H1 (cell line): ENCODE data around the gene TRPV2.

Experiments used
- CEBPB ChIP-seq: IDR thresholded peaks from 2 replicates; pipeline ENCODE4 v1.6.1; 2012; ENCODE audit warnings: low read depth, low read length
- CHD7 ChIP-seq: fragments of 300-600 bp; sonication (generic); IDR thresholded peaks from 2 replicates; pipeline ENCODE4 v1.7.1; 2012; ENCODE audit warnings: low read length, moderate library complexity, mild to moderate bottlenecking, inconsistent platforms; ENCODE audit not compliant: insufficient replicate concordance
- EZH2 ChIP-seq: fragments of 200-600 bp; sonication (generic); IDR thresholded peaks from 2 replicates; pipeline ENCODE4 v1.7.1; 2012; ENCODE audit warnings: low read depth, mild to moderate bottlenecking, moderate library complexity, low read length, inconsistent platforms; ENCODE audit not compliant: severe bottlenecking
- GABPA ChIP-seq: IDR thresholded peaks from 2 replicates; pipeline ENCODE4 v1.6.1; 2011; ENCODE audit warnings: mild to moderate bottlenecking, low read length, moderate library complexity, borderline replicate concordance; ENCODE audit not compliant: insufficient read depth
- JUND ChIP-seq: IDR thresholded peaks from 2 replicates; pipeline ENCODE4 v1.6.1; 2011; ENCODE audit warnings: mild to moderate bottlenecking, improper control_type of control experiment, low read length
- SIRT6 ChIP-seq: IDR thresholded peaks from one replicate; pipeline ENCODE4 v1.7.1; 2012; ENCODE audit warnings: low read length, inconsistent platforms
- SP1 ChIP-seq: IDR thresholded peaks from 2 replicates; pipeline ENCODE4 v1.6.1; 2011; ENCODE audit warnings: low read depth, low read length
- SRF ChIP-seq: IDR thresholded peaks from 2 replicates; pipeline ENCODE4 v1.6.1; 2011; ENCODE audit warnings: mild to moderate bottlenecking, low read depth, low read length, moderate library complexity
- TAF1 ChIP-seq: IDR thresholded peaks from 2 replicates; pipeline ENCODE4 v1.6.1; 2011; ENCODE audit warnings: mild to moderate bottlenecking, low read depth, low read length
- YY1 ChIP-seq: IDR thresholded peaks from 2 replicates; pipeline ENCODE4 v1.6.1; 2011; ENCODE audit warnings: low read depth, mild to moderate bottlenecking, low read length
- ZNF274 ChIP-seq: IDR thresholded peaks from 2 replicates; pipeline ENCODE4 v1.7.0; 2012; ENCODE audit warnings: low read length, borderline replicate concordance; ENCODE audit errors: extremely low read depth
- TF ChIP-seq, protein P1 (sequence below), 3 experiments: IDR thresholded peaks; 1 replicate in 2 of 3; 2 replicates in 1 of 3; pipeline versions ENCODE4 v1.5.1 to v1.6.1; 2011; ENCODE audit warnings: low read length in 3 of 3, mild to moderate bottlenecking in 3 of 3, inconsistent platforms in 2 of 3, low read depth in 1 of 3, moderate library complexity in 1 of 3; ENCODE audit not compliant: insufficient read depth in 1 of 3; ENCODE audit errors: control extremely low read depth in 1 of 3

- no peak for TF ChIP-seq CEBPB
- no peak for TF ChIP-seq ZNF274
- TF ChIP-seq EZH2 = no peak
- TF ChIP-seq GABPA = no peak
- TF ChIP-seq SP1 = no peak
- TF ChIP-seq SRF = no peak
- TF ChIP-seq, protein P1, sequence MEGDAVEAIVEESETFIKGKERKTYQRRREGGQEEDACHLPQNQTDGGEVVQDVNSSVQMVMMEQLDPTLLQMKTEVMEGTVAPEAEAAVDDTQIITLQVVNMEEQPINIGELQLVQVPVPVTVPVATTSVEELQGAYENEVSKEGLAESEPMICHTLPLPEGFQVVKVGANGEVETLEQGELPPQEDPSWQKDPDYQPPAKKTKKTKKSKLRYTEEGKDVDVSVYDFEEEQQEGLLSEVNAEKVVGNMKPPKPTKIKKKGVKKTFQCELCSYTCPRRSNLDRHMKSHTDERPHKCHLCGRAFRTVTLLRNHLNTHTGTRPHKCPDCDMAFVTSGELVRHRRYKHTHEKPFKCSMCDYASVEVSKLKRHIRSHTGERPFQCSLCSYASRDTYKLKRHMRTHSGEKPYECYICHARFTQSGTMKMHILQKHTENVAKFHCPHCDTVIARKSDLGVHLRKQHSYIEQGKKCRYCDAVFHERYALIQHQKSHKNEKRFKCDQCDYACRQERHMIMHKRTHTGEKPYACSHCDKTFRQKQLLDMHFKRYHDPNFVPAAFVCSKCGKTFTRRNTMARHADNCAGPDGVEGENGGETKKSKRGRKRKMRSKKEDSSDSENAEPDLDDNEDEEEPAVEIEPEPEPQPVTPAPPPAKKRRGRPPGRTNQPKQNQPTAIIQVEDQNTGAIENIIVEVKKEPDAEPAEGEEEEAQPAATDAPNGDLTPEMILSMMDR (IDR thresholded peaks at IDR 0.05; ENCODE audit: control extremely low read depth in 1 of 3, insufficient read depth in 1 of 3, low read depth in 1 of 3, low read length in 3 of 3) = no peak
- TF ChIP-seq JUND = no peak
- TF ChIP-seq TAF1 = no peak
- no peak for TF ChIP-seq YY1
- TF ChIP-seq SIRT6 = no peak
- no peak for TF ChIP-seq CHD7
Observed at GRCh38 chr17:16423226-16423872, 8.0 kb downstream of the TRPV2 start.
